Activated T-cell treated with anti-CD3 and anti-CD28 coated beads, Interleukin-2, amount 50 U/mL, for 72 hours (primary cell): ENCODE measurements around the gene GOLGA2. TPM values are rescaled to one million over a fixed set of nuclear protein-coding genes. Genes with fewer than 3 reads are reported as not detected.

Experiments
- ATAC-seq, 2 donors: fragments of 150-1000 bp; cut with Tn5 transposase; replicated peaks in 1 of 2; 2 replicates each; pipeline ENCODE4 v1.10.0; 2021; ENCODE audit warnings: moderate library complexity in 2 of 2, mild to moderate bottlenecking in 1 of 2
- DNase-seq, 2 donors: peaks; one replicate each; pipeline ENCODE4 v3.0.0; 2021 to 2022; ENCODE audit warnings: mixed read lengths in 1 of 2
- H3K27ac Mint-ChIP-seq: one replicate; pipeline ENCODE4 v1.8.0; 2022; ENCODE audit warnings: mild to moderate bottlenecking, moderate library complexity, mixed read lengths
- H3K27me3 Mint-ChIP-seq: one replicate; pipeline ENCODE4 v1.8.0; 2022; ENCODE audit warnings: low read depth, mixed read lengths
- H3K36me3 Mint-ChIP-seq, 2 donors: one replicate each; pipeline ENCODE4 v1.8.0; 2022; ENCODE audit warnings: mixed read lengths in 2 of 2, mild to moderate bottlenecking in 1 of 2; ENCODE audit not compliant: insufficient read depth in 2 of 2
- H3K4me1 Mint-ChIP-seq: one replicate; pipeline ENCODE4 v1.8.0; 2022; ENCODE audit warnings: low read depth, mixed read lengths
- H3K4me3 Mint-ChIP-seq, 2 donors: one replicate each; pipeline ENCODE4 v1.8.0; 2022; ENCODE audit warnings: mild to moderate bottlenecking in 2 of 2, mixed read lengths in 2 of 2, moderate library complexity in 2 of 2
- H3K9me3 Mint-ChIP-seq, 2 donors: one replicate each; pipeline ENCODE4 v1.8.0; 2022; ENCODE audit warnings: mixed read lengths in 2 of 2
- total RNA-seq, 2 donors: library from RNA; stranded (reverse); gene quantifications; one replicate each; pipeline ENCODE4 v1.2.3, GENCODE V29; 2022

Gene GOLGA2
- total RNA-seq, 2 donors from 2014 or later, result 44.9 to 54.4 TPM

- H3K4me3 Mint-ChIP-seq, result no peak overlapping the region
- H3K9me3 Mint-ChIP-seq, result no peaks in the 10 kb centered on the region
- ATAC-seq (no peak), DNase-seq (no peak)
- no peaks in the 10 kb centered on the region for H3K27me3 Mint-ChIP-seq
- no peak overlapping the region for H3K27ac Mint-ChIP-seq
- no peaks in the 10 kb centered on the region for H3K4me1 Mint-ChIP-seq
- H3K36me3 Mint-ChIP-seq, result peaks cover 0 to 6% of the 10 kb centered on the region in 2 donors
Observed at GRCh38 chr9:128258326-128258725, 17.5 kb downstream of the GOLGA2 start.

- Mint-ChIP-seq H3K9me3 (no peaks in the 10 kb centered on the region), H3K4me1 (no peaks in the 10 kb centered on the region), H3K4me3 (no peak overlapping the region), H3K36me3 (peaks cover 0 to 6% of the 10 kb centered on the region in 2 donors), H3K27me3 (no peaks in the 10 kb centered on the region), H3K27ac (no peak overlapping the region)
- DNase-seq (no peak), ATAC-seq (no peak)
Observed at GRCh38 chr9:128257907-128258306, 17.9 kb downstream of the GOLGA2 start.

GRCh38 chr9:128257086-128257825, 18.6 kb downstream of the GOLGA2 start:
- Mint-ChIP-seq H3K27me3 (peaks cover 2% of the 10 kb centered on the region), H3K27ac (no peak overlapping the region), H3K4me3 (peak overlapping the region in 1 of 2 donors; percentile 4), H3K4me1 (no peaks in the 10 kb centered on the region), H3K9me3 (no peaks in the 10 kb centered on the region), H3K36me3 (peaks cover 0 to 6% of the 10 kb centered on the region in 2 donors)
- DNase-seq (no peak), ATAC-seq (no peak)

- Mint-ChIP-seq H3K9me3 (no peaks in the 10 kb centered on the region), H3K4me1 (peaks cover 8% of the 10 kb centered on the region), H3K4me3 (no peak overlapping the region), H3K27ac (no peak overlapping the region), H3K36me3 (peaks cover 0 to 3% of the 10 kb centered on the region in 2 donors), H3K27me3 (peaks cover 14% of the 10 kb centered on the region)
- DNase-seq (peak; percentile 60 to 64), ATAC-seq (peak in 1 of 2 donors; percentile 25)
Observed at GRCh38 chr9:128254855-128255759, 20.7 kb downstream of the GOLGA2 start.

- peaks cover 14% of the 10 kb centered on the region for H3K27me3 Mint-ChIP-seq
- peaks cover 0 to 3% of the 10 kb centered on the region in 2 donors for H3K36me3 Mint-ChIP-seq
- no peak for ATAC-seq
- DNase-seq, result no peak
- H3K4me3 Mint-ChIP-seq, result no peak overlapping the region
- no peaks in the 10 kb centered on the region for H3K9me3 Mint-ChIP-seq
- H3K27ac Mint-ChIP-seq, result no peak overlapping the region
- H3K4me1 Mint-ChIP-seq, result peaks cover 15% of the 10 kb centered on the region
Observed at GRCh38 chr9:128254362-128254761, 21.4 kb downstream of the GOLGA2 start.

- Mint-ChIP-seq H3K4me1 (peaks cover 16% of the 10 kb centered on the region), H3K27ac (no peak overlapping the region), H3K27me3 (peaks cover 14% of the 10 kb centered on the region), H3K4me3 (no peak overlapping the region), H3K36me3 (peaks cover 0 to 3% of the 10 kb centered on the region in 2 donors), H3K9me3 (no peaks in the 10 kb centered on the region)
- ATAC-seq (no peak), DNase-seq (no peak)
Observed at GRCh38 chr9:128253991-128254346, 21.8 kb downstream of the GOLGA2 start.

GRCh38 chr9:128253140-128253990, 22.4 kb downstream of the GOLGA2 start:
- DNase-seq (no peak), ATAC-seq (no peak)
- Mint-ChIP-seq H3K27me3 (peaks cover 14% of the 10 kb centered on the region), H3K36me3 (peaks cover 0 to 3% of the 10 kb centered on the region in 2 donors), H3K4me3 (no peak overlapping the region), H3K9me3 (no peaks in the 10 kb centered on the region), H3K4me1 (peaks cover 16% of the 10 kb centered on the region), H3K27ac (no peak overlapping the region)

GRCh38 chr9:128252317-128253139, 23.3 kb downstream of the GOLGA2 start:
- no peaks in the 10 kb centered on the region for H3K9me3 Mint-ChIP-seq
- H3K36me3 Mint-ChIP-seq, result peaks cover 0 to 1% of the 10 kb centered on the region in 2 donors
- no peak for DNase-seq
- no peak overlapping the region for H3K27ac Mint-ChIP-seq
- ATAC-seq, result no peak
- H3K4me1 Mint-ChIP-seq, result peaks cover 16% of the 10 kb centered on the region
- no peak overlapping the region for H3K4me3 Mint-ChIP-seq
- H3K27me3 Mint-ChIP-seq, result peaks cover 14% of the 10 kb centered on the region

- H3K4me1 Mint-ChIP-seq, result peaks cover 16% of the 10 kb centered on the region
- no peak for DNase-seq
- peak overlapping the region; percentile 18 to 93 for H3K4me3 Mint-ChIP-seq
- H3K27ac Mint-ChIP-seq, result no peak overlapping the region
- peaks cover 14% of the 10 kb centered on the region for H3K27me3 Mint-ChIP-seq
- no peaks in the 10 kb centered on the region for H3K9me3 Mint-ChIP-seq
- no peaks in the 10 kb centered on the region for H3K36me3 Mint-ChIP-seq
- ATAC-seq, result no peak
Observed at GRCh38 chr9:128251732-128252100, 24.1 kb downstream of the GOLGA2 start.

GRCh38 chr9:128250839-128251731, 24.7 kb downstream of the GOLGA2 start:
- Mint-ChIP-seq H3K36me3 (no peaks in the 10 kb centered on the region), H3K4me1 (peaks cover 16% of the 10 kb centered on the region), H3K27me3 (peaks cover 14% of the 10 kb centered on the region), H3K4me3 (peak overlapping the region; percentile 75 to 93), H3K27ac (no peak overlapping the region), H3K9me3 (no peaks in the 10 kb centered on the region)
- no peak for ATAC-seq
- DNase-seq, result no peak

- peaks cover 19% of the 10 kb centered on the region for H3K27me3 Mint-ChIP-seq
- H3K4me3 Mint-ChIP-seq, result peak overlapping the region; percentile 79 to 93
- DNase-seq (peak; percentile 95 to 97), ATAC-seq (peak; percentile 94 to 96)
- H3K27ac Mint-ChIP-seq, result no peak overlapping the region
- H3K36me3 Mint-ChIP-seq, result no peaks in the 10 kb centered on the region
- H3K9me3 Mint-ChIP-seq, result no peaks in the 10 kb centered on the region
- peaks cover 16% of the 10 kb centered on the region for H3K4me1 Mint-ChIP-seq
Observed at GRCh38 chr9:128249908-128250838, 25.6 kb downstream of the GOLGA2 start.
